ENCODE measurements around the gene SLC6A9. TPM values are rescaled to one million over a fixed set of nuclear protein-coding genes. Genes with fewer than 3 reads are reported as not detected.

Gene SLC6A9
- total RNA-seq, 1 experiment from 2014 or later, result 30.1 TPM

DNA sequence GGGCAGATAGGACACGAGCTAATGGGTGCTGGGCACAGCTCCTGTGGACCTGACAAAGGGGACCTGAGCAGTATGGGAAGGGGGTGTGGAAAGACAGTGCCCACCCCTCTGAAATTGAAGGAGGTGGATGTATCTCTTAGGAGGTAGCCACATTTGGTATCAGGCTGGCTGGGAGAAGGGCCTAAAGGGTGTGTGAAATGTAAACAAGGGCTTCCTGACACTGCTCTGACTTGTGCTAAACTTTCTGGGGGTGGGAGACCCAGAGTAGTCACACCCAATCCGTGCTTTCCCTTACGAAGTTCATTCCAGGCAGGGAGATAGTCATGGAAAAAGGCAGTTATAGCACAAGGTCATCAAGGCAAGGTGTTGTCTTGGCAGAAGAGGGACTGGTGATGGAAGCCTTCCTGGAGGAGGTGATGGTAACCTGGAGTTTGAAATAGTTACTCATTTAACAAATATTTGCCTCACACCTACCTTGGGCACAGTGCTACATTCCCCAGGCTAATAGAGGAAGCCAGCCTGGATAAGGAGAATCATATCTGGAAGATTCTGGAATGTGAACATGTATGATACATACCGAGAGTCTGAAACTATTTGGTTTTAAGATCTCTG, 45.2 kb downstream of the SLC6A9 start:
- Histone ChIP-seq H2BK120ac (ENCODE audit: low read depth, low read length, poor library complexity, severe bottlenecking) (no peak overlapping the region), H3K23me2 (ENCODE audit: insufficient read length, low read depth, low read length, poor library complexity, severe bottlenecking) (peaks cover 3% of the 10 kb centered on the region), H2AK5ac (ENCODE audit: insufficient read length, low read length) (no peak overlapping the region), H3K79me1 (ENCODE audit: insufficient read depth, low read depth, low read length, poor library complexity, severe bottlenecking) (no peaks in the 10 kb centered on the region), H3K9me3 (ENCODE audit: control insufficient read depth, low read depth, low read length) (no peaks in the 10 kb centered on the region), H2BK12ac (ENCODE audit: insufficient read length, low read depth, low read length) (no peak overlapping the region), H3K79me2 (ENCODE audit: insufficient read depth, low read length) (no peaks in the 10 kb centered on the region; the same call in 1 of the 2 replicates), H4K8ac (replicated peaks; ENCODE audit: insufficient read length, low read depth, low read length) (no peak overlapping the region), H3K23ac (ENCODE audit: insufficient read length, low read depth, low read length) (no peak overlapping the region), H2BK5ac (ENCODE audit: insufficient read length, low read length) (no peak overlapping the region), H3K4me1 (ENCODE audit: insufficient read depth, low read length) (no peaks in the 10 kb centered on the region), H3K4ac (ENCODE audit: low read depth, low read length) (no peak overlapping the region), H3K14ac (ENCODE audit: insufficient read depth, low read length) (no peak overlapping the region), H3T11ph (ENCODE audit: low read length) (no peak overlapping the region), H4K91ac (ENCODE audit: insufficient read length, low read depth, low read length) (no peak overlapping the region), H4K20me1 (ENCODE audit: control insufficient read depth, insufficient read depth, insufficient read length) (no peaks in the 10 kb centered on the region), H3K4me2 (ENCODE audit: insufficient read depth, insufficient read length, low read length) (no peak overlapping the region), H2BK15ac (ENCODE audit: low read depth, low read length) (no peak overlapping the region), H4K5ac (ENCODE audit: insufficient read length, low read depth, low read length) (no peak overlapping the region), H3K18ac (ENCODE audit: insufficient read length, low read depth, low read length) (no peak overlapping the region), H3K56ac (ENCODE audit: insufficient read length, low read depth, low read length) (no peak overlapping the region), H2AFZ (ENCODE audit: low read length) (no peak overlapping the region), H3K27ac (ENCODE audit: insufficient read length, low read depth, low read length) (no peak overlapping the region), H3K9ac (ENCODE audit: extremely low read depth, insufficient read length, low read length) (no peak overlapping the region), H3K27me3 (ENCODE audit: insufficient read depth, low read length) (no peaks in the 10 kb centered on the region), H2BK20ac (ENCODE audit: low read depth, low read length, poor library complexity, severe bottlenecking) (no peak overlapping the region)
- H3K36me3 Mint-ChIP-seq (ENCODE audit: insufficient read depth in 1 of 3, low read depth in 3 of 3), result peaks cover 15 to 49% (median 42%) of the 10 kb centered on the region in 3 experiments; a peak in 6 of 7 replicates
- H3K27me3 Mint-ChIP-seq (ENCODE audit: low read depth), result peaks cover 2% of the 10 kb centered on the region
- H3K4me3 Mint-ChIP-seq, result no peak overlapping the region
- peaks cover 5 to 7% of the 10 kb centered on the region in 2 experiments for H3K4me1 Mint-ChIP-seq
- H3K27ac Mint-ChIP-seq, result no peak overlapping the region
- no peaks in the 10 kb centered on the region for H3K9me3 Mint-ChIP-seq
- WGBS (ENCODE audit: extremely low coverage, insufficient read length, low lambda C conversion rate), result no CpG with 5 or more reads among the region's 4 CpGs
- TF ChIP-seq, protein P1, sequence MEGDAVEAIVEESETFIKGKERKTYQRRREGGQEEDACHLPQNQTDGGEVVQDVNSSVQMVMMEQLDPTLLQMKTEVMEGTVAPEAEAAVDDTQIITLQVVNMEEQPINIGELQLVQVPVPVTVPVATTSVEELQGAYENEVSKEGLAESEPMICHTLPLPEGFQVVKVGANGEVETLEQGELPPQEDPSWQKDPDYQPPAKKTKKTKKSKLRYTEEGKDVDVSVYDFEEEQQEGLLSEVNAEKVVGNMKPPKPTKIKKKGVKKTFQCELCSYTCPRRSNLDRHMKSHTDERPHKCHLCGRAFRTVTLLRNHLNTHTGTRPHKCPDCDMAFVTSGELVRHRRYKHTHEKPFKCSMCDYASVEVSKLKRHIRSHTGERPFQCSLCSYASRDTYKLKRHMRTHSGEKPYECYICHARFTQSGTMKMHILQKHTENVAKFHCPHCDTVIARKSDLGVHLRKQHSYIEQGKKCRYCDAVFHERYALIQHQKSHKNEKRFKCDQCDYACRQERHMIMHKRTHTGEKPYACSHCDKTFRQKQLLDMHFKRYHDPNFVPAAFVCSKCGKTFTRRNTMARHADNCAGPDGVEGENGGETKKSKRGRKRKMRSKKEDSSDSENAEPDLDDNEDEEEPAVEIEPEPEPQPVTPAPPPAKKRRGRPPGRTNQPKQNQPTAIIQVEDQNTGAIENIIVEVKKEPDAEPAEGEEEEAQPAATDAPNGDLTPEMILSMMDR (conservative IDR thresholded peaks at IDR 0.05), result no peak
- no peak for DNase-seq

Measured in H9 (cell line).